Mammary epithelial cell (primary cell): ENCODE results near the gene C3orf80.

Source experiments
- EZH2 ChIP-seq: IDR thresholded peaks from 2 replicates; pipeline ENCODE4 v1.6.1; 2012; ENCODE audit warnings: low read length, inconsistent platforms, borderline replicate concordance
- TF ChIP-seq, protein P1 (sequence below), 2 donors: IDR thresholded peaks in 1 of 2; conservative IDR thresholded peaks in 1 of 2; 2 replicates each; pipeline ENCODE4 v1.5.1; 2011 to 2012; ENCODE audit warnings: inconsistent platforms in 2 of 2, low read length in 2 of 2, mild to moderate bottlenecking in 2 of 2, control low read depth in 1 of 2, low read depth in 1 of 2; ENCODE audit not compliant: insufficient read depth in 1 of 2; ENCODE audit errors: extremely low read depth in 1 of 2

DNA sequence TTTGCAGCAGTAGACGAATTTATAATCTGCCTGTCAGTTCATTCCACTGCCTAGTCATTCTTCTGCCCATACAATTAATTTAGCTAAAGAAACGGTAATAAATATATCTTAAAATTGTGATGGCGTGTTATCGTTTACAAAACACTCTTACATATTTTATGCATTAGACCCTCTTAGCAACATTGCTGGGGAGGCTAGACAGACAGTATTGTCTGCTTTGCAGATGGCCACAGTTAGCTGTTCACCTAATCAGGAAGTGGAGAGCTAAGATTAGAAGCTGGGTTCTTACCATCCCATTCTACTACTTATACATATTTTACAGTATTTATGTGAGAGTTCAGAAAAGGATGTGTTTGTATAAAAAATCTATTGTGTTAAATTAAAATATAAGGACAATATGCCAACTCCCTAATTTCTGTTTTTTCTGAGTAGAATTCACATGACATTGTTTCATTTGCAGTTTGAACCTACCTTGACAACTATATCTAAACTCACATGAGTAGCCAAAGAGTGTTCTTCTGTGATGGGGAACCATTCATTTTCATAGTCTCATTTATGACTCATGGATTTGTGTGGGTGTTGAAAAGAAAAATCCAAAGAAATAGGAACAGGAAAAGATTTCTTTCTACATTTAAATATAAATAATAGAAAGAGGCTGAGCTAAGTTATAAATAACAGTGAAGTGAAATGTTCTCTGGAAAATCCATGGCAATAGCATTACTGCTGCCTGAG is 41.7 kb upstream of the C3orf80 start:
- TF ChIP-seq, protein P1, sequence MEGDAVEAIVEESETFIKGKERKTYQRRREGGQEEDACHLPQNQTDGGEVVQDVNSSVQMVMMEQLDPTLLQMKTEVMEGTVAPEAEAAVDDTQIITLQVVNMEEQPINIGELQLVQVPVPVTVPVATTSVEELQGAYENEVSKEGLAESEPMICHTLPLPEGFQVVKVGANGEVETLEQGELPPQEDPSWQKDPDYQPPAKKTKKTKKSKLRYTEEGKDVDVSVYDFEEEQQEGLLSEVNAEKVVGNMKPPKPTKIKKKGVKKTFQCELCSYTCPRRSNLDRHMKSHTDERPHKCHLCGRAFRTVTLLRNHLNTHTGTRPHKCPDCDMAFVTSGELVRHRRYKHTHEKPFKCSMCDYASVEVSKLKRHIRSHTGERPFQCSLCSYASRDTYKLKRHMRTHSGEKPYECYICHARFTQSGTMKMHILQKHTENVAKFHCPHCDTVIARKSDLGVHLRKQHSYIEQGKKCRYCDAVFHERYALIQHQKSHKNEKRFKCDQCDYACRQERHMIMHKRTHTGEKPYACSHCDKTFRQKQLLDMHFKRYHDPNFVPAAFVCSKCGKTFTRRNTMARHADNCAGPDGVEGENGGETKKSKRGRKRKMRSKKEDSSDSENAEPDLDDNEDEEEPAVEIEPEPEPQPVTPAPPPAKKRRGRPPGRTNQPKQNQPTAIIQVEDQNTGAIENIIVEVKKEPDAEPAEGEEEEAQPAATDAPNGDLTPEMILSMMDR (conservative IDR thresholded peaks at IDR 0.05 in 1 of 2, IDR thresholded peaks at IDR 0.05 in 1 of 2; ENCODE audit: extremely low read depth in 1 of 2, insufficient read depth in 1 of 2, low read depth in 1 of 2, low read length in 2 of 2) = no peak
- no peak for TF ChIP-seq EZH2
